Inflammatory macrophage (primary cell): ENCODE results near the gene FAM47E.
"Not testable (repeated sequence)": the region's sequence is repeated elsewhere in the genome, so short reads cannot be mapped to it uniquely, and the experiment has no call there.

ENCODE experiments used
- DNase-seq, 2 donors: peaks; one replicate each; pipeline ENCODE4 v3.0.0-alpha.2; 2020 to 2022

FAM47E gene

DNA sequence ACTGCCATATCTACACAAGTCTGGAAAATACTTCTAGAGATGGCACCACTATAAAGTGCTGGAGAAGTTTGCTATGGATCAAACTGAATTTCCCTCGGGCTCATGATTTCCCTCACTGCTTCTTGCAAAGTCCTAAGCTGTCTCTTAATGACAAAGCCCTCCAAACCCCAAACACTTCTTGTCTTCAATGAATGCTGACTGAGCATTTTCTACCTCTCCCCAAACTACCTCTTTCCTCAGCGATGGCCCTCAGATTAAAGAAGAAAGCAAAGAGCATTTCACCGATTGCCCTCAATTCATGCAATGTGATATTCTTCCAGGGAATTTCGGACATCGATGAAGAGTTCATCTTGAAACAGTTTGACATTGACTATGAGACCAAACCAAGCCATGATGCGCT lies 19.7 kb downstream of the FAM47E start:
- DNase-seq, result no peak

DNA sequence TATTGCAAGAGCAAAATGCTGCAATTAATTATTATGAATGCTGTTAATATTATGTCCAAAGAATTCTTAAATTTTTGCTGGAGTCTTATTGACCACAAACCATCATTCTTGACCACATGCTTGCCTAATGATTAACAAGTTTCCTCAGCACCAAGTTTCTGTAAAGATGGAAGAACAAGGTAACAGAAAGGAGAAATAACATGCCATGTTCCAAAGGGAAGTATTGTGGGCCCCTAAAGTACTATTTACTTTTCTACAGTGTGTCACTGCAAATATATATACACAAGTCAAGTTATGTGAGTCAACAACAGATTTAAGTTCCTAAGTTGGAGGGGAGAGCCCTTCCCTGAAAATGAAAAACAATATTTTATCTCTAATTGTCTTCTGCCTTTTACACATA lies 20.6 kb downstream of the FAM47E start:
- no peak for DNase-seq

DNA sequence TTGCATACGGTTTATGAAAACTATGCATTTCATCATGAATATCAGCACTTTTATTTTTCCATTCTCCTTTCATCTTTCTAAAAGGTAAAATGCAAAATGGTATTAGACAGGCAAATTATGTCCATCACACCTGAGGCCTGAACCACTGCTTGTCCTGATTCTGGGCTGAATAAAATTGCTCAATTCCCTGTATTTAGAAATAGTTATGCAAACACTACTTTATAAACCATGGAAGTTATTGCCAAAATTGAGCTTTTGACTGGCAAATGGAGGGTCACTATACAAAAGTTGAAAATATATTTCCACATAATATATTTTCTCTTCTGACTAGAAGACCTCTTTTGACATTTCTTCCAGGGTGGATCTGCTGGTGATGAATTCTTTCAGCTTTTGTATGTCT lies 21.1 kb downstream of the FAM47E start:
- DNase-seq, result no peak

DNA sequence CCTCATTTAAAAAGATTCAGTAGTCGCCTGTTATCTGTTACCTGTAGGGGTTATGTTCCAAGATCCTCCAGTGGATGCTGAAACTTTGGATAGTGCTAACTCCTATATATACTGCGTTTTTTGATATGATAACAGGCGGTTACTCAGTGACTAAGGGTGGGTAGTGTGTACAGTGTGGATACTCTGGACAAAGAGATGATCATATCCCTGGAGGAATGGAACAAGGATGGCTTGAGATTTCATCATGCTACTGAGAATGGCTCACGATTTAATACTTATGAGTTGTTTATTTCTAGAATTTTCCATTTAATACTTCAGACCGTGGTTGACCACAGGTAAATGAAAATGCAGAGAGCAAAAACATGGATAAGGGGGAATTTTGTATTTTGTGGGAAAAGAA lies 21.5 kb downstream of the FAM47E start:
- DNase-seq, result no peak

- DNase-seq, result peak in 1 of 2 donors; percentile 6
These were observed 24.1 kb downstream of the FAM47E start for GRCh38 chr4:76275486-76276124.

GRCh38 chr4:76276813-76277212 lies 25.3 kb downstream of the FAM47E start:
- no peak for DNase-seq

DNA sequence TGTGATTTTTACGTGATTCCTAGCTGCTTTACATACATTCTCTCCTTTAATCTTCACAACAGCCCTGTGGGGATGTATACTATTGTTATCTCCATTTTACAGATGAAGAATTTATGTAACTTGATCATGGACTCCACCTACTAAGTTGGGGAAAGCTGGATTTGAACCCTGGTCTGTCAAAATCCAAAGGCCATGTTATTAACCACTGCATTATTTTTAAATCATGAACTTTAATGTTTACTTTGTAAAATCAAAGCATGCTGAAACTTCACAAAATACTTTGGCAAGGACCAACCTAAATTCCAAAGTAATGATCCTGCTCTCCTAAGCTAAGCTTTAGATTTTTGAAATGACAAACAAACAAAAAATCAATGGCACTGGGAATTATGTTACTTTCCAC lies 26.1 kb downstream of the FAM47E start:
- no peak for DNase-seq

DNA sequence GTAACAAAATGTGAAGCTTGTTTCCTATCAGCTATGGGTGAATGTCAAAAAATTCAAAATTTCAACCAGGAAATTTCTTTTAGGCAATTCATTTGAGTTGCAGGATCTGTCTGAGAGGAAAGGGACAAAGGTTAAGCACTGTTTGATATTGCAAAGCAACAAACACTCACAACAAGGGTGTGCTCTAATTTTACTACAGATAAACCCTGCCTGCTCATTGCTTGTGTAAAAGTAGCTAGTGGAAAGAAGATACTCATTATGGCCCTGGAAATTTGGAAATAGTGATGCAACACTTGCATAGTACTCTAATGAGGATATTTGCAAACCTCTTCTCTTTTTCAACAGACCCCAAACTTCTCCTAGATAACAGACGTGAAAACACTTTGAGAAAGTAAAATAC lies 27.1 kb downstream of the FAM47E start:
- DNase-seq, result peak in 1 of 2 donors; percentile 43

DNA sequence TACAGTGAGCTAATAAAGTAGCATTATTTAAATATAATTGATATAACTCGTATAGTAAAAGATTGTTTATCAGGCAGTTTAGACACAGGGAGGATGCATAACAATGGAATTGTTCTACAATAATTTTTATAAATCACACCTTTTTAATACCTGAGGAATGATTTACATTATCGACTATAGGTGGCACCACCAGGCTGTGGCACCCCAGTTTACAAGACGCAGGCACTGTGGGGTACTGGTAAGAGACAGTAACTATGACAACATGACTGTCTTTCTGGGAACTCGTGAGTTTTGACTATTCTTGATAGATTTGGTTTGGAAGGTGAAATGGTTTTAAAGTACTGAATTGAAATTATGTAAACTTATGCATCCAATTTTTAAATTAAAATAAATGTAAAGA lies 27.9 kb downstream of the FAM47E start:
- no peak for DNase-seq

DNA sequence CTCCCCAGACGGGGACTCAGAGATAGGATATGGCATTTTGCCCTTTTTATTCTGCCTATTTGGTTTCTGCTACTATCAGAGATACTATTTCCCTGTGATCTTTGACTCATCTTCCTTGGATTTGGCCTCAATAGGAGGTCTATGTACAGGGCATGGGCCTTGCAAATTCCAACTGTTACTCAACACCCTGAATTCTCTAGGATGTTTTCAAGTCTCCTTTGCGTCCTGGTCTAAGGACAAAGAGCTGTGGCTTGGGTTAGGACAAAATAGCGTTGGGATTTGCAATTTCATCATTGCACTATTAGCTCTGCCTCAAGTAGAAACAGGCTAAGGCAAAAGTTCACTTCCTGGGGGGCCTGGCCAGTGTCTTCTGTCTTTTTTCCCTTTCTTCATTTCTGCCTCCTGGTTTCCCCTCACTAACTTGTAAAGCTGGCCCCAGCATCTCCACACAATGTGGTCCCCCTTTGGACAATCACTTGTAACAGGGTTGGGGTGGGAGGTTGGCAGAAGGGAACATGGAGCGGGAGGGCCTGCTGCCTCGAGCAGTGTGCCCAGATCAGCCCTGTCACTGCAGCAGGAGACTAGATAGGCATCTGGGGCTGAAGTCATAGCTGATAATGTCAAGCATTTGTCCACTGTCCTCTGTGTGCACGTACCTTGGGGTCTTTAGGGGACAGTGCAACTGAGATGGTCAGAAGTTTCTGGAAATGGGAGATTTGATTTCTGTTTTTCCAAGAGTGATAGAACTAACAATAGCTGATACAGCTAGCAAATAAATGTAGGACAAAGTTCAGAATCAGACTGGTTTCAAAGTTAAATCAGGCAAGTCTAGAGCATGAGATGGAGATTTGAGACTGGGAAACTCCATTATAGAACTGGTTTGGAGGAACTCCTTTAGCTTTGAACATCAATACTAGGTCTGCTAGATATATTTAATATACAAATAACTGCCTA lies 29.2 kb downstream of the FAM47E start:
- no peak for DNase-seq

GRCh38 chr4:76281594-76281993 lies 30.1 kb downstream of the FAM47E start:
- DNase-seq, result not testable (repeated sequence)

- DNase-seq, result no peak
These were observed 31.6 kb downstream of the FAM47E start for GRCh38 chr4:76282941-76283689.

GRCh38 chr4:76283900-76284299 lies 32.4 kb downstream of the FAM47E start:
- no peak for DNase-seq

DNA sequence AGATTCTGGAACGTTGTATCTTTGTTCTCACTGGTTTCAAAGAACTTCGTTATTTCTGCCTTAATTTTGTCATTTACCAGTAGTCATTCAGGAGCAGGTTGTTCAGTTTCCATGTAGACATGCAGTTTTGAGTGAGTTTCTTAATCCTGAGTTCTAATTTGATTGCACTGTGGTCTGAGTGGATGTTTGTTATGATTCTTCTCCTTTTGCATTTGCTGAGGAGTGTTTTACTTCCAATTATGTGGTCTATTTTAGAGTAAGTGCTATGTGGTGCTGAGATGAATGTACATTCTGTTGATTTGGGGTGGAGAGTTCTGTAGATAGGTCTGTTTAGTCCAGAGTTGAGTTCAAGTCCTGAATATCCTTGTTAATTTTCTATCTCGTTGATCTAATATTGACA lies 36.3 kb downstream of the FAM47E start:
- not testable (repeated sequence) for DNase-seq

GRCh38 chr4:76292730-76293129 lies 41.2 kb downstream of the FAM47E start:
- no peak for DNase-seq

DNA sequence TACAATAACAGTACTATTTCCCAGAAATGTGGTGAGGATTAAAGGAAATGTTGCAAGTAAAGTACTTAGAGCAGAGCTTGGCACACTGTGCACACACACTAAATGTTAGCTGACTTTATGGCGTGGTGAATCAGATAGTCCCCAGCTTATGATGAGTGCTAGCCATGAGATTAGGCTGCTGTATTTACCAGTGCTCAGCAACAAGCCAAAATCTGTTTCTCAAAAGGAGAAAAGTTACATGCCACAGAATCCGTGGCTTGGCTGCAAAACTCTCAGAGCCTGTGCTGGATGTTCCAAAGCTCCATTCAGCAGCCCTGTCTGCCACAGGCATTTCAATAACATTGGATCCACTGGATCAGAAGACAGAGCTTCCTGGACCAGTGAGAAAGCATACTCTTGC lies 42.3 kb downstream of the FAM47E start:
- DNase-seq, result no peak

- peak; percentile 17 to 36 for DNase-seq
These were observed 44.8 kb downstream of the FAM47E start for GRCh38 chr4:76296286-76296820.

DNA sequence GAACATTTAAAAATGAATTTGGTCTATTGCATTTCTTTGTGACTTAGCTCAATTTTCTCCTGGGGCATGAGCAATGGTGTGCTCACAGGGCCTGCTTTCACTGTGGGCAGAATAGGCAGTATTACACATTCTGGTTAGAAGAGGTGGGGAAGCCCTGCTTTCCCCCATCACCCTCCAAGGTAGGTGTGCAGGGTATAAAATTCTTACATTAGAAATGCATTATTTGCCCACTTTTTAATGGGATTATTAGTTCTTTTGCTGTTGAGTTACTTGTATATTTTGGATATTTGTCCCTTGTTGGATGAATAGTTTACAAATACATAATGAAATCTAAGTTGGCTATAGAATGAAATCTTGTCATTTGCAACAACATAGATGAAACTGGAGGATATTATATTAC lies 46.7 kb downstream of the FAM47E start:
- DNase-seq, result no peak

- peak; percentile 42 to 47 for DNase-seq
These were observed 48.5 kb downstream of the FAM47E start for GRCh38 chr4:76300012-76300411.

DNA sequence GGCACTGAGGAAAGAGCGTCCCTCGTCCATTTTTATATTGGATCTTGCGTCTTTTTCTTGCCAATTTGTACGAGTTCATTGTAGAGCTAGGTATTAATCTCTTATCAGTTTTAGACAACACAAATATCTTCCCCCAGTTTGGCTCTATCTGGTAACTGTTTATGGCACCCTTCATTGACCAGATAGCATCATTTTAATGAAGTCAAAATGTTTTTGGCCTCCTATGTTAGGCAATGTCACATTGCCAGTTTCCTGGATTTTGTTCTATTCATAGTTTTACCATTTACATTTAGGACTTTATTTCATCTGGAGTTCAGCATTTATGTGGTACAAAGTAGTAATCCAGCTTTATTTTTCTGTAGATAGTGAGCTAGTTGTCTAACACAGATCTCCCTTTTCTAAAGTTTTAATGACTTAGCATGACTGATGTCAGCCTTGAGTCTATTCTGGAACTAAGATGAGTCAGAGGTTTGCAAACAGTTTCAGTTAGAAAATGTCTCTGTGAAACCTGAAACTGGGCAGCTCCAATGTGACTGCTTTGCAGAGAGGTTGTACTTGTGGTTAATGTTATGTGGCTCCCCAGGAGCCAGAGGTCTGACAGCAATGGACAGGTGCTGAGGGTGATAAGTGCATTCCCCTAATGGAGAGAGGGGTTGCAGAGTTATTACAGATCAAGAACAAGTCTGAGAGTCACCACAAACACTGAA lies 49.7 kb downstream of the FAM47E start:
- peak; percentile 66 to 72 for DNase-seq

- no peak for DNase-seq
These were observed 50.2 kb downstream of the FAM47E start for GRCh38 chr4:76301775-76302162.

DNA sequence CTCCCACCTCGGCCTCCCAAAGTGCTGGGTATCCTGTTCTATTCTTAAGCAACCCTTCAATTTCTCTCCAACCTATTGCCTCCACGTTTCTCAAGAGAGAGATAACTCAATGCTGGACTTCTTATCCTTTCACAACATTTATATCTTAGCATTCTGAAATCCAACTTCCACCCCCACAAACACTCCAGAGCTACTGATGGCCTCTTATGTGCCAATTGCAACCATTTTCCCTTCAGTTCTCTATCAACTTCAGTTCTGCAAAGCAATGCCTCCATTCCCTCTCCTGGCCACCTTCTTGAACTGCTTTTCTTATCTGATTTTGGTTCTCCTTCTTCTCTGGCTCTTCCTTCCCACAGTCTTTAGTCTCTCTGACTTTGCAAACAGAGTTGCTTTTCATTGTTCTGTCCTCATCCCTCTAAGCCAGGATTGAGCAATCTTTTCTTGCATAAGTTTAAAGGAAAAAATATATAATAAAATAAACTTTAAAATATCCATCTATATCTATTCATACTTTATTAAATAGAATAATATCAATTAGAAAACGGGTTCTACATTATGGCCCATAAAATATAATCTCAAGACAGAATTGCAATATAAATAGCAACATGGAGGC lies 51.4 kb downstream of the FAM47E start:
- DNase-seq, result peak; percentile 76 to 82
